H9 (cell line): Measurements from ENCODE around the gene F12. TPM values are rescaled to one million over a fixed set of nuclear protein-coding genes. Genes with fewer than 3 reads are reported as not detected.
"Not testable (repeated sequence)": the region's sequence is repeated elsewhere in the genome, so short reads cannot be mapped to it uniquely, and the experiment has no call there.

Experiments
- DNase-seq: peaks from one replicate; pipeline ENCODE4 v3.0.0-alpha.2; 2017
- H2AFZ ChIP-seq: one replicate; pipeline ENCODE4 v1.6.1; 2013; ENCODE audit warnings: mild to moderate bottlenecking, low read length, control low read depth, moderate library complexity
- H2AK5ac ChIP-seq: 2 replicates; pipeline ENCODE4 v1.6.1; 2013; ENCODE audit warnings: low read length, control low read depth, mixed read lengths; ENCODE audit not compliant: insufficient read length
- H2BK120ac ChIP-seq: one replicate; pipeline ENCODE4 v1.6.1; 2013; ENCODE audit warnings: low read depth, mild to moderate bottlenecking, low read length, control low read depth, inconsistent platforms; ENCODE audit not compliant: poor library complexity, severe bottlenecking
- H2BK12ac ChIP-seq: 2 replicates; pipeline ENCODE4 v1.6.1; 2013; ENCODE audit warnings: low read length, control low read depth, mixed read lengths, low read depth; ENCODE audit not compliant: insufficient read length
- H2BK15ac ChIP-seq: 2 replicates; pipeline ENCODE4 v1.6.1; 2013; ENCODE audit warnings: low read depth, low read length, control low read depth
- H2BK20ac ChIP-seq: one replicate; pipeline ENCODE4 v1.6.1; 2013; ENCODE audit warnings: low read depth, mild to moderate bottlenecking, low read length, control low read depth, inconsistent platforms; ENCODE audit not compliant: poor library complexity, severe bottlenecking
- H2BK5ac ChIP-seq: 2 replicates; pipeline ENCODE4 v1.6.1; 2013; ENCODE audit warnings: low read length, control low read depth, mixed read lengths; ENCODE audit not compliant: insufficient read length
- H3K14ac ChIP-seq: 2 replicates; pipeline ENCODE4 v1.6.1; 2013; ENCODE audit warnings: low read length, control low read depth; ENCODE audit not compliant: insufficient read depth
- H3K18ac ChIP-seq: 2 replicates; pipeline ENCODE4 v1.6.1; 2013; ENCODE audit warnings: low read depth, mild to moderate bottlenecking, mixed read lengths, low read length, control low read depth; ENCODE audit not compliant: insufficient read length
- H3K23ac ChIP-seq: 2 replicates; pipeline ENCODE4 v1.6.1; 2013; ENCODE audit warnings: low read length, control low read depth, mixed read lengths, low read depth; ENCODE audit not compliant: insufficient read length
- H3K23me2 ChIP-seq: 2 replicates; pipeline ENCODE4 v1.6.1; 2013; ENCODE audit warnings: low read depth, mild to moderate bottlenecking, mixed read lengths, low read length, control low read depth; ENCODE audit not compliant: insufficient read length, poor library complexity, severe bottlenecking
- H3K27ac ChIP-seq: 2 replicates; pipeline ENCODE4 v1.5.1; 2013; ENCODE audit warnings: low read length, control low read depth, mixed read lengths, low read depth; ENCODE audit not compliant: insufficient read length
- H3K27me3 ChIP-seq: 2 replicates; pipeline ENCODE4 v1.6.1; 2013; ENCODE audit warnings: low read length, control low read depth, inconsistent platforms; ENCODE audit not compliant: insufficient read depth
- H3K4ac ChIP-seq: 2 replicates; pipeline ENCODE4 v1.6.1; 2013; ENCODE audit warnings: low read depth, mild to moderate bottlenecking, control low read depth, inconsistent platforms, low read length, moderate library complexity
- H3K4me1 ChIP-seq: 2 replicates; pipeline ENCODE4 v1.6.1; 2013; ENCODE audit warnings: low read length, control low read depth, inconsistent platforms; ENCODE audit not compliant: insufficient read depth
- H3K4me2 ChIP-seq: 2 replicates; pipeline ENCODE4 v1.6.1; 2013; ENCODE audit warnings: low read length, control low read depth, mixed read lengths; ENCODE audit not compliant: insufficient read length, insufficient read depth
- H3K56ac ChIP-seq: 2 replicates; pipeline ENCODE4 v1.6.1; 2013; ENCODE audit warnings: low read depth, mild to moderate bottlenecking, mixed read lengths, low read length, control low read depth; ENCODE audit not compliant: insufficient read length
- H3K79me1 ChIP-seq: 2 replicates; pipeline ENCODE4 v1.6.1; 2013; ENCODE audit warnings: low read depth, mild to moderate bottlenecking, moderate library complexity, low read length, control low read depth, inconsistent platforms; ENCODE audit not compliant: insufficient read depth, poor library complexity, severe bottlenecking
- H3K79me2 ChIP-seq: 2 replicates; pipeline ENCODE4 v1.6.1; 2013; ENCODE audit warnings: low read length, control low read depth, inconsistent platforms; ENCODE audit not compliant: insufficient read depth
- H3K9ac ChIP-seq: 2 replicates; pipeline ENCODE4 v1.6.1; 2013; ENCODE audit warnings: low read length, control low read depth, mixed read lengths; ENCODE audit not compliant: insufficient read length; ENCODE audit errors: extremely low read depth
- H3K9me3 ChIP-seq: one replicate; pipeline ENCODE4 v1.6.1; 2013; ENCODE audit warnings: low read depth, low read length, inconsistent platforms; ENCODE audit not compliant: control insufficient read depth
- H3T11ph ChIP-seq: one replicate; pipeline ENCODE4 v1.6.1; 2013; ENCODE audit warnings: mild to moderate bottlenecking, low read length, control low read depth, inconsistent platforms
- H4K20me1 ChIP-seq: one replicate; pipeline ENCODE4 v1.6.1; 2013; ENCODE audit not compliant: control insufficient read depth, insufficient read length, insufficient read depth
- H4K5ac ChIP-seq: 2 replicates; pipeline ENCODE4 v1.6.1; 2013; ENCODE audit warnings: low read depth, mild to moderate bottlenecking, mixed read lengths, low read length, control low read depth; ENCODE audit not compliant: insufficient read length
- H4K8ac ChIP-seq: replicated peaks from 2 replicates; pipeline ENCODE4 v1.6.1; 2013; ENCODE audit warnings: low read length, control low read depth, mixed read lengths, low read depth; ENCODE audit not compliant: insufficient read length
- H4K91ac ChIP-seq: 2 replicates; pipeline ENCODE4 v1.6.1; 2013; ENCODE audit warnings: low read depth, mild to moderate bottlenecking, moderate library complexity, mixed read lengths, low read length, control low read depth; ENCODE audit not compliant: insufficient read length
- H3K27ac Mint-ChIP-seq, 3 experiments: 2 replicates in 2 of 3; 3 replicates in 1 of 3; pipeline ENCODE4 v1.8.0; 2020 to 2021; ENCODE audit warnings: mixed read lengths in 3 of 3, mild to moderate bottlenecking in 1 of 3, moderate library complexity in 1 of 3
- H3K27me3 Mint-ChIP-seq: 2 replicates; pipeline ENCODE4 v1.8.0; 2021; ENCODE audit warnings: low read depth, mild to moderate bottlenecking, moderate library complexity, mixed read lengths
- H3K36me3 Mint-ChIP-seq, 3 experiments: 2 replicates in 2 of 3; 3 replicates in 1 of 3; pipeline ENCODE4 v1.8.0; 2020 to 2021; ENCODE audit warnings: low read depth in 3 of 3, mixed read lengths in 3 of 3; ENCODE audit not compliant: insufficient read depth in 1 of 3
- H3K4me1 Mint-ChIP-seq, 2 experiments: 2 replicates each; pipeline ENCODE4 v1.8.0; 2020; ENCODE audit warnings: mixed read lengths in 2 of 2
- H3K4me3 Mint-ChIP-seq, 2 experiments: 2 replicates in 1 of 2; 3 replicates in 1 of 2; pipeline ENCODE4 v1.8.0; 2020 to 2021; ENCODE audit warnings: mild to moderate bottlenecking in 2 of 2, mixed read lengths in 2 of 2, moderate library complexity in 1 of 2
- H3K9me3 Mint-ChIP-seq, 2 experiments: 2 replicates in 1 of 2; 3 replicates in 1 of 2; pipeline ENCODE4 v1.8.0; 2020; ENCODE audit warnings: mild to moderate bottlenecking in 2 of 2, mixed read lengths in 2 of 2, moderate library complexity in 1 of 2
- CTCF ChIP-seq: fragments of 200-600 bp; sonication (generic); conservative IDR thresholded peaks from 3 replicates; pipeline ENCODE4 v1.8.0; 2021; ENCODE audit warnings: antibody characterized with exemption, mild to moderate bottlenecking
- WGBS: extraction: QIAGEN DNeasy Blood & Tissue Kit; methylation state at CpG from one replicate; pipeline ENCODE4 v1.1.7; 2013; ENCODE audit warnings: missing lambda C conversion rate, low lambda C conversion rate, mixed read lengths; ENCODE audit not compliant: insufficient read length; ENCODE audit errors: extremely low coverage; 5-methylcytosine and 5-hydroxymethylcytosine counted together
- total RNA-seq: library from RNA; stranded (reverse); gene quantifications from 2 replicates; pipeline ENCODE4 v1.2.1, GENCODE V29; 2021

Gene F12
- total RNA-seq, 1 experiment from 2014 or later, result 3.5 TPM

- Histone ChIP-seq H3K56ac (no peak overlapping the region), H2BK15ac (no peak overlapping the region), H3K23me2 (peaks cover 3% of the 10 kb centered on the region), H3K23ac (no peak overlapping the region), H3K9me3 (no peaks in the 10 kb centered on the region), H4K20me1 (no peaks in the 10 kb centered on the region), H3K9ac (no peak overlapping the region), H3K79me2 (no peaks in the 10 kb centered on the region), H2AK5ac (no peak overlapping the region), H3K27ac (no peak overlapping the region), H2BK120ac (no peak overlapping the region), H3K14ac (no peak overlapping the region), H4K8ac (no peak overlapping the region), H2BK5ac (no peak overlapping the region), H2BK12ac (no peak overlapping the region), H3K27me3 (no peaks in the 10 kb centered on the region), H3K18ac (no peak overlapping the region), H3K79me1 (no peaks in the 10 kb centered on the region), H3K4me1 (no peaks in the 10 kb centered on the region; the same call in 1 of the 2 replicates), H3K4ac (no peak overlapping the region), H3K4me2 (no peak overlapping the region), H2BK20ac (no peak overlapping the region), H2AFZ (no peak overlapping the region), H4K91ac (no peak overlapping the region), H4K5ac (no peak overlapping the region), H3T11ph (no peak overlapping the region)
- peaks cover 21 to 35% of the 10 kb centered on the region in 2 experiments for H3K4me1 Mint-ChIP-seq
- WGBS, result no CpG with 5 or more reads among the region's 11 CpGs
- H3K4me3 Mint-ChIP-seq, result no peak overlapping the region
- H3K36me3 Mint-ChIP-seq, result peaks cover 0 to 12% (median 0%) of the 10 kb centered on the region in 3 experiments; a peak in 4 of 7 replicates
- H3K9me3 Mint-ChIP-seq, result no peaks in the 10 kb centered on the region
- TF ChIP-seq CTCF, result no peak
- no peak for DNase-seq
- peaks cover 11% of the 10 kb centered on the region for H3K27me3 Mint-ChIP-seq
- H3K27ac Mint-ChIP-seq, result no peak overlapping the region
Observed at GRCh38 chr5:177376107-177376506, 33.3 kb downstream of the F12 start.

GRCh38 chr5:177375516-177375915 lies 33.8 kb downstream of the F12 start:
- Mint-ChIP-seq H3K36me3 (peaks cover 0 to 12% (median 0%) of the 10 kb centered on the region in 3 experiments; a peak in 4 of 7 replicates), H3K4me1 (peaks cover 20 to 34% of the 10 kb centered on the region in 2 experiments), H3K27me3 (peaks cover 10% of the 10 kb centered on the region)
- not testable (repeated sequence) for DNase-seq, H3K27ac ChIP-seq, H3K4ac ChIP-seq, H3K79me1 ChIP-seq, H3K4me3 Mint-ChIP-seq, H3K27me3 ChIP-seq, H4K8ac ChIP-seq, H3K4me2 ChIP-seq, H4K20me1 ChIP-seq, H2BK12ac ChIP-seq, H3K9me3 ChIP-seq, H4K5ac ChIP-seq, H3K9me3 Mint-ChIP-seq, H3K18ac ChIP-seq, H2BK15ac ChIP-seq, H3K56ac ChIP-seq, H3K27ac Mint-ChIP-seq, H4K91ac ChIP-seq, H3K9ac ChIP-seq, H3K14ac ChIP-seq, H3T11ph ChIP-seq, H2AFZ ChIP-seq, H3K79me2 ChIP-seq, H2AK5ac ChIP-seq, H3K23ac ChIP-seq, H2BK5ac ChIP-seq, H3K23me2 ChIP-seq, H2BK20ac ChIP-seq, H3K4me1 ChIP-seq, H2BK120ac ChIP-seq
- no CpG with 5 or more reads among the region's 5 CpGs for WGBS
